Esophagus muscularis mucosa (tissue), 4 donors: Measurements from ENCODE around the gene DGCR8. TPM values are rescaled to one million over a fixed set of nuclear protein-coding genes. Genes with fewer than 3 reads are reported as not detected.
"Not testable (repeated sequence)": the region's sequence is repeated elsewhere in the genome, so short reads cannot be mapped to it uniquely, and the experiment has no call there.

Experiments used
- DNase-seq: peaks from one replicate; pipeline ENCODE4 v3.0.0-alpha.2; 2017; ENCODE audit errors: extremely low spot score
- H3K27ac ChIP-seq, 4 donors: fragments of 200-600 bp; sonication (generic); replicated peaks in 1 of 4; 1 replicate in 3 of 4; 2 replicates in 1 of 4; pipeline ENCODE4 v1.5.1; 2016 to 2019; ENCODE audit warnings: mild to moderate bottlenecking in 1 of 4
- H3K27me3 ChIP-seq, 4 donors: fragments of 200-600 bp; sonication (generic); one replicate each; pipeline versions ENCODE4 v1.5.1 to v1.6.0; 2016 to 2019
- H3K36me3 ChIP-seq, 4 donors: fragments of 200-600 bp; sonication (generic); one replicate each; pipeline ENCODE4 v1.5.1; 2016 to 2019
- H3K4me1 ChIP-seq, 4 donors: fragments of 200-600 bp; sonication (generic); one replicate each; pipeline ENCODE4 v1.5.1; 2016 to 2019
- H3K4me3 ChIP-seq, 4 donors: fragments of 200-600 bp; sonication (generic); 1 replicate in 2 of 4; 2 replicates in 2 of 4; pipeline ENCODE4 v1.5.1; 2016 to 2019; ENCODE audit warnings: mild to moderate bottlenecking in 4 of 4, moderate library complexity in 1 of 4
- H3K9me3 ChIP-seq, 4 donors: fragments of 200-600 bp; sonication (generic); 1 replicate in 3 of 4; 2 replicates in 1 of 4; pipeline ENCODE4 v1.5.1; 2016 to 2019
- EP300 ChIP-seq: sonication (generic); formaldehyde crosslinking; IDR thresholded peaks from one replicate; pipeline ENCODE4 v1.6.1; 2017; ENCODE audit warnings: antibody characterized with exemption
- POLR2A ChIP-seq: fragments of 450-650 bp; IDR thresholded peaks from one replicate; pipeline ENCODE4 v1.6.1; 2017; ENCODE audit warnings: antibody characterized with exemption, moderate library complexity, mild to moderate bottlenecking, low read depth
- POLR2AphosphoS5 ChIP-seq, 2 donors: sonication (generic); formaldehyde crosslinking; IDR thresholded peaks; one replicate each; pipeline ENCODE4 v1.6.1; 2017; ENCODE audit warnings: antibody characterized with exemption in 2 of 2
- WGBS: methylation state at CpG from one replicate; pipeline ENCODE4 v1.1.5; 2018; 5-methylcytosine and 5-hydroxymethylcytosine counted together
- intact Hi-C: fragments of 100-400 bp; cut with DNase I; formaldehyde crosslinking; loops from one replicate; pipeline ENCODE4 v1.15.1; 2023
- total RNA-seq, 4 donors: library from RNA; depleted of rRNA; stranded (reverse); fragments of >200 nt; gene quantifications; one replicate each; pipeline versions ENCODE4 v1.1.0 to v1.2.1, GENCODE V29; 2016
- TF ChIP-seq, protein P1 (sequence below), 3 experiments: fragments of 200-600 bp in 2 of 3; fragments of 450-650 bp in 1 of 3; sonication (generic) in 2 of 3; IDR thresholded peaks; one replicate each; pipeline ENCODE4 v1.5.1; 2017 to 2019; ENCODE audit warnings: antibody characterized with exemption in 3 of 3, mild to moderate bottlenecking in 2 of 3, moderate library complexity in 1 of 3

DGCR8 gene
- total RNA-seq, 4 donors from 2014 or later, result 16.9 to 26.6 (median 19.6) TPM

- no peaks in the 10 kb centered on the region for H3K27me3 ChIP-seq
- H3K27ac ChIP-seq, result no peak overlapping the region
- no peak overlapping the region for H3K4me3 ChIP-seq
- peaks cover 5 to 49% (median 33%) of the 10 kb centered on the region in 4 donors for H3K36me3 ChIP-seq
- no peak for TF ChIP-seq POLR2AphosphoS5 (IDR thresholded peaks at IDR 0.05)
- no peak for TF ChIP-seq EP300
- no peak for TF ChIP-seq POLR2A
- 95% methylated on average over 6 of the region's 11 CpGs for WGBS
- H3K9me3 ChIP-seq, result no peaks in the 10 kb centered on the region
- H3K4me1 ChIP-seq, result no peaks in the 10 kb centered on the region
- intact Hi-C loops, result no loop called here
- no peak for DNase-seq
Measured at GRCh38 chr22:20066617-20067383, 13.2 kb upstream of the DGCR8 start.

DNA sequence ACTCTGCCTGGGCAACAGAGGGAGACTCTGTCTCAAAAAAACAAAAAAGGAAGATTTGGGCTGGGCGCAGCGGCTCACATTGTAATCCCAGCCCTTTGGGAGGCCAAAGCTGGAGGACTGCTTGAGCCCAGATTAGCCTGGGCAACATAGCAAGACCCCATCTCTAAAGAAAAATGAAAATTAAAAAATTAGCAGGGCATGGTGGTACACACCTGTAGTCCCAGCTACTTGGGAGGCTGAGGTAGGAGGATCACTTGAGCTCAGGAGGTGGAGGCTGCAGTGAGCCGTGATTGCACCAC is 12.7 kb upstream of the DGCR8 start:
- H3K4me3 ChIP-seq, H3K27ac ChIP-seq, H3K27me3 ChIP-seq, intact Hi-C loops, H3K9me3 ChIP-seq, DNase-seq, H3K4me1 ChIP-seq: not testable (repeated sequence)
- 96% methylated on average over 3 of the region's 3 CpGs for WGBS
- H3K36me3 ChIP-seq, result peaks cover 3 to 44% (median 28%) of the 10 kb centered on the region in 4 donors

- no peak for DNase-seq
- WGBS, result 96% methylated on average over 7 of the region's 7 CpGs
- peaks cover 0 to 31% (median 15%) of the 10 kb centered on the region in 4 donors for H3K36me3 ChIP-seq
- intact Hi-C loops, result no loop called here
- no peak overlapping the region for H3K4me3 ChIP-seq
- H3K4me1 ChIP-seq, result no peaks in the 10 kb centered on the region
- no peaks in the 10 kb centered on the region for H3K9me3 ChIP-seq
- no peak for TF ChIP-seq POLR2A
- TF ChIP-seq, protein P1, sequence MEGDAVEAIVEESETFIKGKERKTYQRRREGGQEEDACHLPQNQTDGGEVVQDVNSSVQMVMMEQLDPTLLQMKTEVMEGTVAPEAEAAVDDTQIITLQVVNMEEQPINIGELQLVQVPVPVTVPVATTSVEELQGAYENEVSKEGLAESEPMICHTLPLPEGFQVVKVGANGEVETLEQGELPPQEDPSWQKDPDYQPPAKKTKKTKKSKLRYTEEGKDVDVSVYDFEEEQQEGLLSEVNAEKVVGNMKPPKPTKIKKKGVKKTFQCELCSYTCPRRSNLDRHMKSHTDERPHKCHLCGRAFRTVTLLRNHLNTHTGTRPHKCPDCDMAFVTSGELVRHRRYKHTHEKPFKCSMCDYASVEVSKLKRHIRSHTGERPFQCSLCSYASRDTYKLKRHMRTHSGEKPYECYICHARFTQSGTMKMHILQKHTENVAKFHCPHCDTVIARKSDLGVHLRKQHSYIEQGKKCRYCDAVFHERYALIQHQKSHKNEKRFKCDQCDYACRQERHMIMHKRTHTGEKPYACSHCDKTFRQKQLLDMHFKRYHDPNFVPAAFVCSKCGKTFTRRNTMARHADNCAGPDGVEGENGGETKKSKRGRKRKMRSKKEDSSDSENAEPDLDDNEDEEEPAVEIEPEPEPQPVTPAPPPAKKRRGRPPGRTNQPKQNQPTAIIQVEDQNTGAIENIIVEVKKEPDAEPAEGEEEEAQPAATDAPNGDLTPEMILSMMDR (IDR thresholded peaks at IDR 0.05), result no peak
- TF ChIP-seq POLR2AphosphoS5 (IDR thresholded peaks at IDR 0.05), result no peak
- no peak for TF ChIP-seq EP300
- no peaks in the 10 kb centered on the region for H3K27me3 ChIP-seq
- H3K27ac ChIP-seq, result no peak overlapping the region
Measured at GRCh38 chr22:20068640-20069039, 11.4 kb upstream of the DGCR8 start.

DNA sequence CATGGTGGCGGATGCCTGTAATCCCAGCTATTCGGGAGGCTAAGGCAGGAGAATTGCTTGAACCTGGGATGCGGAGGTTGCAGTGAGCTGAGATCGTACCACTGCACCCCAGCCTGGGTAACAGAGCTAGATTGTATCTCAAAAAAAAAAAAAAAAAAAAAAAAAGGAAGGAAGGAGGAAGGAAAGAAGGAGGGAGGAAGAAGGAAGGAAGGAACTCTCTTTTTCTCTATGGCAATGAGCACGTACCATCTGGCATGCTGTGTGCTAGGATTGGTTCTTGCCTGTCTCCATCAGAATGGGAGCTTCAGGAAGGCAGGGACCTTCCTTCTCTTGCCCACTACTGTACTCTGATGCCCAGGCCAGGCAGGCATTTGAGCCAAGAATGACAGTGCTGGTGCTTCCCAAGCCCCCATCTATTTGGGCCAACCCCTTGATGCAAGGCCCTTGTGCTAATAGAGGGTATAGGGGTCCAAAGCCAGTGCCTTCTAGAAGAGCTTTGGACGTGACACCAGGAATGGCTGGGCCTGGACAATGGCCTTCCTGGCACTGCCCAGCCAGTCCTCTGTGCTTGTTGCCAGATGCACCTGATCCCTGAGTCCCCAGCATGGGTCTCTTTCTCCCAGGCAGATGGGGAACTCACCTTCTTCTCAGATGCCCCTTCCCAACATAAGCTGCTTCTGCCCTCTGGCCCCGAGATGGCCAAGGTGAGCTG is 10.6 kb upstream of the DGCR8 start:
- Histone ChIP-seq H3K36me3 (peaks cover 0 to 22% (median 6%) of the 10 kb centered on the region in 4 donors), H3K9me3 (no peaks in the 10 kb centered on the region), H3K4me1 (no peaks in the 10 kb centered on the region), H3K4me3 (no peak overlapping the region), H3K27me3 (no peaks in the 10 kb centered on the region), H3K27ac (no peak overlapping the region)
- no peak for DNase-seq
- intact Hi-C loops, result no loop called here
- TF ChIP-seq POLR2AphosphoS5 (IDR thresholded peaks at IDR 0.05), result no peak
- TF ChIP-seq, protein P1 (IDR thresholded peaks at IDR 0.05), result no peak
- no peak for TF ChIP-seq POLR2A
- no peak for TF ChIP-seq EP300
- 96% methylated on average over 5 of the region's 7 CpGs for WGBS

- WGBS, result 88% methylated on average over 8 of the region's 8 CpGs
- H3K27ac ChIP-seq, result no peak overlapping the region
- intact Hi-C loops, result no loop called here
- no peak for DNase-seq
- H3K4me3 ChIP-seq, result no peak overlapping the region
- TF ChIP-seq POLR2A (no peak), POLR2AphosphoS5 (IDR thresholded peaks at IDR 0.05) (no peak), EP300 (no peak)
- TF ChIP-seq, protein P1 (IDR thresholded peaks at IDR 0.05), result no peak
- H3K36me3 ChIP-seq, result peaks cover 0 to 2% (median 0%) of the 10 kb centered on the region in 4 donors
- no peaks in the 10 kb centered on the region for H3K4me1 ChIP-seq
- no peaks in the 10 kb centered on the region for H3K9me3 ChIP-seq
- no peaks in the 10 kb centered on the region for H3K27me3 ChIP-seq
Measured at GRCh38 chr22:20071524-20071972, 8.5 kb upstream of the DGCR8 start.
